Skin of body (tissue), 2 donors: Measurements from ENCODE around the gene GALR1. TPM values are rescaled to one million over a fixed set of nuclear protein-coding genes. Genes with fewer than 3 reads are reported as not detected.
"Not testable (repeated sequence)": the region's sequence is repeated elsewhere in the genome, so short reads cannot be mapped to it uniquely, and the experiment has no call there.

Experiments
- DNase-seq: peaks from one replicate; lab custom pipeline; 2025; lab: John Stamatoyannopoulos, UW
- total RNA-seq: library from RNA; depleted of rRNA; stranded (reverse); fragments of >200 nt; gene quantifications from one replicate; pipeline ENCODE4 v1.2.3, GENCODE V29; 2014

The GALR1 gene
- total RNA-seq, 1 donor from 2014 or later: 2.1 TPM

DNA sequence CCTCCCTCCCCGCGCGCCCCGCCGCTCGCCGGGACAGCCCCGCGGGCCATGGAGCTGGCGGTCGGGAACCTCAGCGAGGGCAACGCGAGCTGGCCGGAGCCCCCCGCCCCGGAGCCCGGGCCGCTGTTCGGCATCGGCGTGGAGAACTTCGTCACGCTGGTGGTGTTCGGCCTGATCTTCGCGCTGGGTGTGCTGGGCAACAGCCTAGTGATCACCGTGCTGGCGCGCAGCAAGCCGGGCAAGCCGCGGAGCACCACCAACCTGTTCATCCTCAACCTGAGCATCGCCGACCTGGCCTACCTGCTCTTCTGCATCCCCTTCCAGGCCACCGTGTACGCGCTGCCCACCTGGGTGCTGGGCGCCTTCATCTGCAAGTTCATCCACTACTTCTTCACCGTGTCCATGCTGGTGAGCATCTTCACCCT, 865 bp downstream of the GALR1 start:
- DNase-seq: no peak

DNA sequence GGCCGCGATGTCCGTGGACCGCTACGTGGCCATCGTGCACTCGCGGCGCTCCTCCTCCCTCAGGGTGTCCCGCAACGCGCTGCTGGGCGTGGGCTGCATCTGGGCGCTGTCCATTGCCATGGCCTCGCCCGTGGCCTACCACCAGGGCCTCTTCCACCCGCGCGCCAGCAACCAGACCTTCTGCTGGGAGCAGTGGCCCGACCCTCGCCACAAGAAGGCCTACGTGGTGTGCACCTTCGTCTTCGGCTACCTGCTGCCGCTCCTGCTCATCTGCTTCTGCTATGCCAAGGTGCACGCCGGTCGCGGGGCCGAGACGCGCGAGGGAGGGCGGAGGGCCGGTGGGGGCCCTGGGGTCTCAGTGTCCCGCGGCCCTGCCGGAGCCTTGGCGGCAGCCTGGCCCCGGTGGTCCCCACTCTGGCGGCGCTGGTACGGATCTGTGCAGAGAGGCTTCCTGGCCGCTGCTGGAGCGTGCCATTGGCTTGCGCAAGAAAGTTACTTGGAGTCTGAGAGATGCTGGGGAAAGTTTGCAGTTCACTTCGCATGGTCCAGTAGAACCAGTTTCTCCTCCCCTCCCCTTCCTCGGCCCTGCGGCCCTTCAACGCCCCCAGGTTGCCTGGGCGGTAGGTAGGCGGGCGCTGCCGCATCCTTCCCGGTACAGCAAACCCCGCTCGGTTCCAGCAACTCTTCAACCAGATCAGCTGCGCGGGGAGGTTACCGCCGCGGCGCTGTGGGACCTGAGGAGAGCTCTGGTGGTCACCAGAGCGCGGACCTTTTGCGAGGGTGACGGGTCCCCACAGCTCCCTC, 1.5 kb downstream of the GALR1 start:
- no peak for DNase-seq

DNA sequence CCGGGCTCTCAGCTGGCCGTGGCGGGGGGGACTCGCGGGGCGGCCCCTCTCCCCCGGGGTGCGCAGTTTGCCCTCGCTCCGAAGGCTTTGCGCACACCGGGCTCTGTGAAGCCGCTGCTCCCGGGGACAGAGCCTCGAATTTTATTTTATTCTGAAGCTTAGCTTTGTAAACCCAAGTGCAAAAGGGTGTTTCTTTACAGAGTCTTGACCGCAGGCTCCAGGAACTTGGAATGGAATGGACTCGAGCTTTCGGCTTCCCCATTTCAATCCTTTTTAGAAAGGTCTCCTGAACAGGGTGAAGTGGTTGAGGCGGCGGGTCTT, 2.0 kb downstream of the GALR1 start:
- no peak for DNase-seq

DNA sequence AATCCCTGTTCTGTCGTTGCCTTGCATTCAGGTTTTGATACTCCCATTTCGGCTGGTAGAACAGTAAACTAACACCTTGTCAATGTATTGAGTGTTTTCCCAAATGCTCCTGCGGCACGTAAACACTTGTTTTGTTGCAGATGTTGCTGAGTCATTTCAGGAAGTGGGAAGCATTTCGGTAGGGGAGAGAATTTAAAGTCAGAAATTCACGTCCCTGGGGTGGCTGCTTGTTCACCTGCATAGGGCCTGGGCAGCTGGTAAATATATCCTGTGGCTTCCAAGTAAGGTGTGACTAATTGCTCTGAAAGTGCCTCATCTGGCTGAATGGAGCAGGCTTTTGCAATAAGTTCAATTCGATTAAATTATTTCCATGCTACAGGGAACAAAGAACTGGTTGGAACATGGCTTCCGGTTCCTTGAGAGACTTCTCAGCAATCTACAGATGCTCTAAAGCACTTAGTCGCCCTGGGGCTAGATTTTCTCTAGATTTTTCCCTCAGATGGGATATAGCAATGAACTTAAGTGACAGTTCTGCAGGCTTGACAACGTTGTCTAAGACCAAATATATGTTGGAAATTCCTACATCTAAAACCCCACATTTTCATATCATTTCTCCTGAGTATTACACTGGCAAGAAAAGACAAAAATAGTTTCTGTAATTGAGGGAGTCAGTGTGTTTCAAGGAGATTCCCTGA, 5.2 kb downstream of the GALR1 start:
- DNase-seq: no peak

DNA sequence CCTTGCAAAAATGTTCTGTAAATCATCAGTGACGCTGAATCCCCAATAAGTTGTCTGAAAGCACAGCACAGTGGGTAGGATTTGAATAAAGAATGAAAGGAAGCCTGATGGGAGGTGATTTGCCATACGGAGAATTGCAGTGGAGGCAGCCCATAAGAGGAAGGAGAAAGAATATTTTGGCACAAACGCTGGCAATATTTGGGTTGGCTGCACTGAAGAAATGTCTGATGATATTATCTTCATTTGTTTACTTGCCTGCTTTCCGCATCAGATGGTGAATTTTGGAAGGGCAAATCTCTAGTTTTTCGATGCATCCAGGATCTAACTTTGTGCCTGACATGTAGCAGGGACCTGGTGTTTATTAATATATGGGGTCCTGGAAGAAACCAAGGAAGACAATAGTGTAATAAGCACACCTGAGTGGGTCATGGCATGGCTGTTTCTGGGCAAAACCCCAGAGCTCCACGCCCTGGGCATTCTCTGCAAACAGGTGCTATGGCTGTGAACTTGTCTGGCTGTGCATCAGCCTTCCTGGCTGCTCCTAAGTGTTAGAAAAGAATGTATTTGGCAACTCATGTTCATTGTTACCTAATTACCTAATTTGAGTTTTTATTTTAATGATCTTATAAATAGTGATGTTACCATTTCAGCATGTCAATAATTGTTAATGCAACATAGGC, 5.9 kb downstream of the GALR1 start:
- no peak for DNase-seq

DNA sequence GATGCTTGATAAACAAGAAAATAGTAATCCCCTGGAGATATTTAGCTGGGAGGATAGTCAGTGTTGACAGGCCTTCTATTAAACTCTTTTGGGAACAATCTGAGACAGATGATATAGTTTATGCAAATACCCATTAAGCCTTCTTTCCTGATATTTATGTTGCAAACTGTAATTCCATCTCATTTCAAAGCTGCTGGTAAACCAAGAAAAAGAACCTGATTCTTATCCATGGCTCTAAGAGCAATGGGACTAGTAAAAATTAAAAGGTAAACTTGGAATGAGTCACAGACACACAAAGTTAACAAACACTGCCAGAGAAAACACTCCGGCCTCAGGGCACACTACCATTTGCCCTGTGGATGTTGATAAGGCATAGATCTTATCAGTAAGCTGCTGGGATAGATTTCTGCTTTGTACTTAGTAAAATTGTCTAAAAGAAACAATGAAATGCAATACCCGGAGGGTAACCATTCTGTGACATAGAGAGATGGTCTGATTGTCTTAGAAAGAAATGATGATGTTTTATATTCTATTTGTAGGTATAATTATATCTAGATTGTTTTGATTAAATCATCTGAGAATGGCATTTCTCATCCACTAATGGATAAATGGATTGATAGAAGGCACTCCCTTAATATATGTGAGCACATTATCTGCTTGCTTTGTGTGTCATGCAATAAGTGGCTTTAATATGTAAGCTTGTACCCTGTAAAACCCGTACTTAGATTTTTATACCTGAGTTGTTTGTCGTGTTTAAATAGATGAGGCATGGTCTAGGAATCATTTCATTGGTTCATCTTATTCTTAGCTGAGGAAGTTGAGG, 13.2 kb downstream of the GALR1 start:
- DNase-seq: no peak

DNA sequence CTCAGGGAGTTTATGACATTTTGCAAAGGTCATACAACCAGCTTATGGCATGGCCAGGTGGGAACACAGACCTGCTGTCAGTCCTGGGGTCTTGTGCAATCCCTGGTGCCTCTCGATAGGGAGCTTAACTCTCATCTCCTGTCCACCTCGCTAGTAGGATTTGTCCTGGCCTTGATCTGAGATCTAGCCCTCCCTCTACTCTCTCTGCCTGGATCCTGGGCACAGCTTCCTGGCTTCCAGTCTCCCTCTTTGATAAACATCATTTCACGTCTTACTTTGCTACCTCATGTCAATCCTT, 13.8 kb downstream of the GALR1 start:
- DNase-seq: no peak

DNA sequence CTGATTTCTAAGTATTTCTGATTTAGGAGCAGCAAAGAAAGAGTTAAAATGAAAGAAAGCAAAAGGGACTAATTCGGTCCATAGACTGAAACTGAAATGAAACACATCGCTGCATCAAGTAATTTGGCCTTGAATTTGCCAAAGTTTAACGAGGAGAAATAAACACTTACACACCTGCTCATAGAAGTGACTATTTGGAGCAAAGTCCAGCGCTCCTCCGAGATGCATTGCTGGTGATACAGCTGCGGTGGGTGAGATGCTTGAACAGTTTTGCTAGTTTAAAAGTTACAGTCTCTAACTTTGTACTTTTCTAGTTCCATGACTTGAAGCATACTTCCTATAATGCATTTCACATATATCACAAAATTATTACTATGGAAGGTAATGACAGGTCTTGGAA, 18.3 kb downstream of the GALR1 start:
- no peak for DNase-seq

DNA sequence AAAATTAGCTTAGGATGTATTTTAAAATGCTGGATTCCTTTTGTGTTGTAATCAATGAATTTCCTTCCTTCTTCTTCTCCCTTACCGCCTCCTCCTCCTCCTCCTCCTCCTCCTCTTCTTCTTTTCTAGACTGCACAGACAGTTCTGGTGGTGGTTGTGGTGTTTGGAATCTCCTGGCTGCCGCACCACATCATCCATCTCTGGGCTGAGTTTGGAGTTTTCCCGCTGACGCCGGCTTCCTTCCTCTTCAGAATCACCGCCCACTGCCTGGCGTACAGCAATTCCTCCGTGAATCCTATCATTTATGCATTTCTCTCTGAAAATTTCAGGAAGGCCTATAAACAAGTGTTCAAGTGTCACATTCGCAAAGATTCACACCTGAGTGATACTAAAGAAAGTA, 18.8 kb downstream of the GALR1 start:
- DNase-seq: no peak

DNA sequence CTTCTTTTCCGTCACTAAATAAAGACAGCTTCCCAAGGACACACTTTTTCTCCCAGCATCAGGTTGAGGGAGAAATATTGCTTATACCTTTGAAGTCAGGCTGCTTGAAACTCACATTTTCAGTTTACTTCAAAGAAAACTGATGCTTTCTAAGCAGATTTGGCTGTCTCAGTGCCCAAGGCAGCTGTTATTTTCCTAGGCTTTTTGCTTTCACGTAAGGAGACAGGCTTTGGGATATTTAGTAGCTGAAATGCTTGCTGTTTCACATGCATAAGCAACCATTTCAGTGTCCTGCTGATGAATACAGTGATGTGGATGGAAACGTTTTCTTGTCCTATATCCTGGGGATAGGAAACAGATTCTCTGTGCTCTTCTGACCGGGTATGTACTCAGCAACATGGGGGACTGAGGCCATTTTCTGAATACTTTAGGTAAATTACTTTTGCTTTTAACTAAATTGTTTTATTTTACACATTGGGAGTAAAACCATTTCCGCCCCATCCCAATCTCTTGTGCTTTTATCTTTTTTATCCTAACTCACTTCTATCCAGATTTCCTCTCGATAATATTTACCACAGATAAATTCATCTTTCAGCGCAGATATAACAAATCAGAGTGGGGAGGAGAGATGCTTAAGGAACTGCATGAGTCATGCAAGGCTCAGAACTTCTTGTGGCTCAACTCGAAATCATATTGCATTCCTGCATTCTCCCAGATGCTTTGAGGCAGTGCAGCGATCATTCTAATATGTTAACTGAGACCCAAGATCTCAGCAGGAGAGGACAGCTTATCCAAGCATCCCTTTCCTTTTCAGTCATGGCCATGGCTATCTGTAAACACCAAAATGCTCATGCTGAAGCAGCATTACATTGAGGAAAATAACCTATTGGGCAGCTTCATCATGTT, 22.2 kb downstream of the GALR1 start:
- peak; percentile 3 for DNase-seq

DNA sequence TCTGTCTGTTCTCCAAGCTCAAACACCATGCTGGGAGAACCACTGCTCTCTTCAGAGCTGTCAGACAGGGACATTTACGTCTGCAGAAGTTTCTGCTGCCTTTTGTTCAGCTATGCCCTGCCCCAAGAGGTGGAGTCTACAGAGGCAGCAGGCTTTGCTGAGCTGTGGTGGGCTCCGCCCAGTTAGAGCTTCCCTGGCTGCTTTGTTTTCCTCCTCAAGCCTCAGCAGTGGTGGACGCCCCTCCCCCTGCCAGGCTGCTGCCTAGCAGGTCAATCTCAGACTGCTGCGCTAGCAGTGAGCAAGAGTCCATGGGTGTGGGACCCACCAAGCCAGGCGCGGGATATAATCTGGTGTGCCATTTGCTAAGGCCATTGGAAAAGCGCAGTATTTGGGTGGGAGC, 41.2 kb downstream of the GALR1 start:
- DNase-seq: not testable (repeated sequence)

DNA sequence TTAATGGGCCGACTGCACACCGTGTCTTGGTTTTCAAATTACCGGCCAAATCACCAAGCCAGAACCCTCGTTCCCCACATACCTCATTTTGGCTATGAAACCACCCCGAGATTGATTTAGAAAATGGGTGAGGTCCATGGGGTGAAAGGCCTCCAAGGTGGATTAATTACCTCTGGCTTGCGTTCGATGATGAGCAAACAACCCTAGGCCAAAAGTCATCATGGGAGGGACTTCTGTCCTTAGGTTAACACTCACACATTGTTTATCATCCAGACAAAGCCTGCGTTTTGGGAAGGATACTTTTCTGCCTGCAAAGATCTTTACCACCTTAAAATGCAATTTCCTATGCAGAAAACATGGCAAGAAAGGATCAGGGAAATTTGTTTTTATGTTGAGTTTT, 48.5 kb downstream of the GALR1 start:
- no peak for DNase-seq

DNA sequence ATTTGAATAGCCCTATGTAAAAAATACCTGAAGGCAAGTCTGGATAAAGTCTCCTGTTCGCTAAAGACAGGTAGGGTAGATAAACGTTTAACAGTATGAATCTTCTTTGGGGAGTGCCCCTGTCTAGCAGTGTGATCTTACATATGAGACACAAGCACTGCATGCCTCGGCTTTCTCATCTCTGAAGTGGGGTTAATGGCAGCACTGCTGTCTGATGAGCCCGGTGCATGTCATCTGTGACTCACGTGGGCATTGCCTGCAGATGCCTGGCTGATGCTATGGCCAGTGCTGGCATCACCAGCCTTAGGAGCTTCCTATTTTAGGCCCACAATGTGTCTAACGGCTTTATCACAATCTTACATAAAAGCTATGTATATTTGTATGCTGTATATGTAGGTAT, 50.1 kb downstream of the GALR1 start:
- DNase-seq: no peak

DNA sequence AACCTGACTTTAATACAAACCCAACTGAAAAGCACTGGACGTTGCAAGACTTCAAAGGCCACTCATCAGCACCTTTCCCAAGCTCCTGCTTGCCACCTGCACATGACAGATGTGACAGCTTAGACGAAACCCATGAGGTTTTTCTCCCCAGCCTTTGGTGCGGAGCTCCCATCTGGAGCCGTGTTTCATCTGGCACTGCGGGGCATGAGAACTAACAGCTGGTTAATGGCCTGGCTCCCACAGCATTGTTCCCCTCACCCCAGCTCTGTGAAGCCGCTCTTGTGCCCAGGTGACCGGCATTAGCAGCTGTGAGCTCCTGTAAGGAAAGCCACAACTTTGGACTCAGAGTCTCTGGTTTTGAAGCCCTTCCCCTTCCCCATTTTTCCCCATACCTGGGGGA, 50.9 kb downstream of the GALR1 start:
- DNase-seq: no peak

DNA sequence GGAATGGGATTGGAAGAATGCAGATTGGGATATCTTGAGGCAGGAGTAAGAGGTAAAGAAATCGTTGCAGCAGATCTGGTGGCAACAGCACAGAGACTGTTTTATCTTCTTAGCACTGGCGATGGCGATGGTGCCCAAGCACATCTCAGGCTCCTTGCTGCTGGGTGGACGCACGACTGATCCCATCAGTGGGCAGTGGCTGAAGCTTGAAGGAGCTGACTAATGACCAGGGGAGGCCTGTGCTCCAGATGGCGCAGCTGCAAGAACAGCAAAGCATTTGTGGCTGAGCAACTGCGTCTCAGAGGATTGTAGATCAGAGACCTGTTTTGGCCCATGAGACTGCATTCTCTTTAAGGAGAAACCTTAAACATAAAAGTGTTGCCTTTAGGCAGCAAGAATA, 54.6 kb downstream of the GALR1 start:
- DNase-seq: no peak

DNA sequence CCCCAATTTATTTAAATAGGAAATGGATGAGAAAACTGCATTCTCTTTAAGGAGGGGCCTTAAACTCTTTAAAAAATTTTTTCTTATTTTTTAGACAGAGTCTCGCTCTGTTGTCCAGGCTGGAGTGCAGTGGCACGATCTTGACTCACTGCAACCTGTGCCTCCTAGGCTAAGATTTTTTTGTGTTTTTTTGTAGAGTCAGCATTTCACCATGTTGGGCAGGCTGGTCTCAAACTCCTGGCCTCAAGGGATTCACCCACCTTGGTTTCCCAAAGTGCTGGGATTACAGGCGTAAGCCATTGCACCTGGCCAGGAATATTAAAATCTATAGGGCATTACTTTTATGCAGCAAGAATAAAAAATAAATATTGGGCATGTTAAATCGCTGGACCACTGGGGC, 56.0 kb downstream of the GALR1 start:
- no peak for DNase-seq

DNA sequence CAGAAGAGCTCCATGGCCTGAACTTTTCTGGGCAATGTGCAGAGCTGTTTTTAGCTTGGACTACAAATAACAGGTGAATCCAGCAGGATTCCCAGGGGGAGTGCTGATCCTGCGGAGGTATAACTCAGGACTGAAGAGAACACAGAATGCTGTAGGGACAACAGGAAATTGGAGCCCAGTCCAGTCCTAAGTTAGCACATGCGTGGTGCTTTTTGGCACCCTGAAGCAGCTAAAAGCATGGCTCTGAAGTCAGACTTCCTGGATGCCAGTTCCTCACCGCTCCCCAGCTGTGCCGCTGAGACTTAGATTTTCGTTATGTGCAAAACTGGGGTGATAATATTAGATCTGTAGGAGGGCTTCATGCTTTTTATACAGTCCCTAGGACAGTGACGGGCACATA, 58.6 kb downstream of the GALR1 start:
- DNase-seq: no peak

DNA sequence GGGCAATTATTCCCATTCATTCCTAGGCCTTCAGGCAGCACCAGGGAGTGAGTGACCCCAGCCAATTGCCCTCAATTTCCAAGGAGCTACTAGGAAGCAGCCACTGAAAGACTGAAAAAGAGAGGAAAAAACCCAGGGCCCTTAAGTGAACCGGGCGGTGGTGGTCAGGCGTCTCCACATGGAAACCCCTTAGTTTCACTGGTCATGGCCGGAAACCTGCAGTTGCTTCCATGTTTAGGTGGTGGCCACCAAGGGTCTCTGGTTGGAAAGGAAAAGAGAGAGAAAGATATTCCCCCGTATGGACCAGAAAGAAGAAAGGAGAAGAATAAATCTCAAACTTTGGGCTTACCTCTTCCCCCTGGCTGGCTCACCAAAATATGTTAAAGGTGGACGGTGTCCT, 64.9 kb downstream of the GALR1 start:
- no peak for DNase-seq

DNA sequence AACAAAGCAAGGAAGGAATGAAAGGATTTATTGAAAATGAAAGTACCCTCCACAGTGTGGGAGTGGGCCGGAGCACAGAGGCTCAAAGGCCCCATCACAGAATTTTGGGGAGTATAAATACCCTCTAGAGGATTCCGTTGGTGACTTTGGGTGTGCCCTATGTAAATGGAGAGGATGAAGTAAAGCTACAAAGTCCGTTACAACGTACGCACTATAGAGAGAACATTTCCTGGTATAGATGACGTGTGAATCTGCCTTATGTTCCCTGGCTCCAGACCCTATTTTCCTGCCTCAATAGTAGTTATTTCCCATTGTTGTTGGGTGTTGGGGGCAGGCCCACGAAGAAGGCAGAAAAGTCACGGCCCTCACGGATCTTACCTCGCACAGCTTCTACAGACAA, 65.3 kb downstream of the GALR1 start:
- no peak for DNase-seq

DNA sequence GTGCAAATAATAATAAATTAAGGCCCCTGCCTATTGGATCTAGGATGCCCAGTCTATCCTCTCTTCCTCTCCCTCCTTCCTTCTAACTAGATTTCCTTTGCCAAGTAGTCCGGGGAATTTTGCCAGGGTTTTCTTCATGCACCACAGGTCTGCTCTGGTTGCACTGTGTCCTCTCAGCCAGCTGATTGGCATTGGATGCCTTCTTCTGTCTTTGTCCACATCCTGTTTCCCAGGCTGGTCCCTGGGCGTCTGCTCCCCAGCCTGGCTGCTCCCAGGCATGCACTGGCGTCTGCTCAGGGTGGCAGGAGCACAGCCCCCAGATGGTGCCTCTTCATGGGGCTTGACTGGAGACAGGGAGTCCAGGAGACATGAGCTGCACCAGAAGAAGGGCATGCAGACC, 66.4 kb downstream of the GALR1 start:
- DNase-seq: no peak

DNA sequence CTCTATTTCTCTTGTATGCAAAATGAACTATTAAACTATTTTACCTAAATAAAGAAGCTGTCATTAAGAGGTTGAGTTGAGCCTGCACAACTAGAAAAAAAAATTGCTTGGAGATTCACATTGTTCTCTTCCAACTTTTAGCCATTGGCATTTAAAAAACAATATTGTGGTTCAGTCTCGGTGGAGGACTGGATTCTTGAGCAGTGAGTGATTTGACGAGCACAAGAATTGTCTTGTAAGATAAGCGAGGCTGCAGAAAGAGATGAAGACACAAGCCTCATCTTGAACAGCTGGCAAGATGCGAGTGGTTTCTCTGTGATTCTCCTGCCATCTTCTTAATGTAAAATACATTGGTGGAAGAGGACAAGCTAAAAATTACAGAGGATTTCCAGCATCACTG, 67.0 kb downstream of the GALR1 start:
- no peak for DNase-seq
